A673 (cell line): ENCODE data around the gene KRTAP10-4. TPM values are rescaled to one million over a fixed set of nuclear protein-coding genes. Genes with fewer than 3 reads are reported as not detected.
"Not testable (repeated sequence)": the region's sequence is repeated elsewhere in the genome, so short reads cannot be mapped to it uniquely, and the experiment has no call there.

Experiments
- BruUV-seq: library from RNA; stranded (reverse); fragments of 400-500 nt; replicated peaks from 2 replicates; lab custom pipeline; 2021; lab: Mats Ljungman, UMichigan
- CTCF ChIA-PET: fragments of 300-600 bp; sonication (Branson Sonifier 250); formaldehyde crosslinking; loops from one replicate; lab custom pipeline; 2022; ENCODE audit warnings: antibody characterized with exemption; lab: Charles Lee
- POLR2A ChIA-PET: fragments of 300-600 bp; sonication (Branson Sonifier 250); formaldehyde crosslinking; loops from one replicate; lab custom pipeline; 2022; ENCODE audit warnings: antibody characterized with exemption; ENCODE audit not compliant: low non-redundant PET; lab: Charles Lee
- DNase-seq: peaks from one replicate; pipeline ENCODE4 v3.0.0-alpha.2; 2015; ENCODE audit warnings: low spot score
- H3K27ac ChIP-seq: fragments of 200-600 bp; sonication (generic); 2 replicates; pipeline ENCODE4 v1.5.1; 2016; ENCODE audit warnings: mixed run types, low read depth, mild to moderate bottlenecking, mixed read lengths, antibody characterized with exemption, low read length; ENCODE audit not compliant: poor library complexity, severe bottlenecking
- H3K27me3 ChIP-seq: fragments of 200-600 bp; sonication (generic); replicated peaks from 2 replicates; pipeline ENCODE4 v1.6.1; 2017; ENCODE audit warnings: mixed run types, low read depth, mild to moderate bottlenecking, mixed read lengths, antibody characterized with exemption, low read length; ENCODE audit not compliant: insufficient read depth, poor library complexity
- H3K36me3 ChIP-seq: fragments of 200-600 bp; sonication (generic); 2 replicates; pipeline ENCODE4 v1.6.1; 2016; ENCODE audit warnings: mixed run types, mild to moderate bottlenecking, mixed read lengths, antibody characterized with exemption, low read length; ENCODE audit not compliant: insufficient read depth, poor library complexity, severe bottlenecking
- H3K4me1 ChIP-seq: fragments of 200-600 bp; sonication (generic); 2 replicates; pipeline ENCODE4 v1.6.1; 2017; ENCODE audit warnings: mixed run types, mild to moderate bottlenecking, mixed read lengths, antibody characterized with exemption, low read length; ENCODE audit not compliant: insufficient read depth, poor library complexity, severe bottlenecking
- H3K4me3 ChIP-seq: fragments of 200-600 bp; sonication (generic); 2 replicates; pipeline ENCODE4 v1.5.1; 2016; ENCODE audit warnings: low read depth, mixed run types, mild to moderate bottlenecking, mixed read lengths, low read length; ENCODE audit not compliant: poor library complexity, severe bottlenecking
- H3K9me3 ChIP-seq: fragments of 200-600 bp; sonication (generic); 2 replicates; pipeline ENCODE4 v1.6.1; 2016; ENCODE audit warnings: mixed run types, low read depth, mild to moderate bottlenecking, mixed read lengths, antibody characterized with exemption, low read length; ENCODE audit not compliant: poor library complexity, severe bottlenecking
- CTCF ChIP-seq: fragments of 300-800, 200-600 bp; sonication (generic); conservative IDR thresholded peaks from 2 replicates; pipeline ENCODE4 v1.5.1; 2017; ENCODE audit warnings: low read depth, mild to moderate bottlenecking, antibody characterized with exemption, low read length, moderate library complexity, mixed read lengths
- EZH2 ChIP-seq: fragments of 200-600 bp; sonication (generic); IDR thresholded peaks from 2 replicates; pipeline ENCODE4 v1.6.1; 2017; ENCODE audit warnings: borderline replicate concordance, low read depth, mild to moderate bottlenecking, mixed read lengths, antibody characterized with exemption, low read length; ENCODE audit not compliant: poor library complexity, severe bottlenecking
- intact Hi-C: fragments of 100-400 bp; cut with micrococcal nuclease; formaldehyde crosslinking; loops from one replicate; pipeline ENCODE4 v1.10.0; 2022; ENCODE audit not compliant: unreplicated experiment
- total RNA-seq: library from RNA; stranded (reverse); gene quantifications from 2 replicates; pipeline ENCODE4 v1.2.3, GENCODE V29; 2021

The KRTAP10-4 gene
- total RNA-seq, 1 experiment from 2014 or later, result not detected

DNA sequence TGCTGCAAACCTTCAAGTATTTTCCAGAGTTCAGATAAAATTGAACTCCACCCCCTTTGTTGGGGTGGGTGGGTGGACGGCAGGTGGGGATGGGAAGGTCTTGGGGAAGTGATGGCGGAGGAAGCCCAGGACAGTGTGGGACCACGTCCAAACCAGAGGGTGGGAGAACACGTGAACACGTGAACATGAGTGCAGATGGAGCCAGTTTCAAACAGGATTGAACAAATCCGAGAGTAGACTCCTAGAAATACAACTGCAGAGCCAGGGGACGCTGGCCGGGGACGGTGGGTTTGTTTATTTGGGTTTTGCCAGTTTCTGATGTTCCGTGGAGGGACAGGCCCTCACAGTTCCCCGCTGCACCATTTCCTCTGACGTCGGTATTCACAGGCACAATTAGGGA, 25.1 kb upstream of the KRTAP10-4 start:
- no TSS peak for BruUV-seq
- no peak overlapping the region for H3K27ac ChIP-seq
- CTCF ChIA-PET, result no interaction called here
- no peaks in the 10 kb centered on the region for H3K4me1 ChIP-seq
- intact Hi-C loops, result loop anchor here (10.0 kb wide), 1 partner anchor 56 kb away; the partner anchor contains the start of gene KRTAP10-7
- peaks cover 4% of the 10 kb centered on the region for H3K9me3 ChIP-seq
- no peak for DNase-seq
- POLR2A ChIA-PET, result no interaction called here
- no peak for TF ChIP-seq CTCF
- no peak for TF ChIP-seq EZH2
- no peaks in the 10 kb centered on the region for H3K36me3 ChIP-seq
- no peaks in the 10 kb centered on the region for H3K27me3 ChIP-seq
- no peak overlapping the region for H3K4me3 ChIP-seq

GRCh38 chr21:44548922-44549321, 24.6 kb upstream of the KRTAP10-4 start:
- TF ChIP-seq EZH2, result no peak
- no peak for TF ChIP-seq CTCF
- ChIA-PET POLR2A (no interaction called here), CTCF (no interaction called here)
- intact Hi-C loops, result loop anchor here (10.0 kb wide), 1 partner anchor 56 kb away; the partner anchor contains the start of gene KRTAP10-7
- BruUV-seq, result no TSS peak
- Histone ChIP-seq H3K9me3 (no peaks in the 10 kb centered on the region), H3K27ac (no peak overlapping the region), H3K4me3 (no peak overlapping the region), H3K27me3 (no peaks in the 10 kb centered on the region), H3K36me3 (no peaks in the 10 kb centered on the region), H3K4me1 (no peaks in the 10 kb centered on the region)
- no peak for DNase-seq

- no peak for DNase-seq
- intact Hi-C loops, result loop anchor here (10.0 kb wide), 1 partner anchor 55 kb away; the partner anchor contains the start of gene KRTAP10-7
- no peak overlapping the region for H3K4me3 ChIP-seq
- BruUV-seq, result no TSS peak
- ChIA-PET CTCF (no interaction called here), POLR2A (no interaction called here)
- H3K9me3 ChIP-seq, result no peaks in the 10 kb centered on the region
- TF ChIP-seq EZH2 (no peak), CTCF (no peak)
- H3K27ac ChIP-seq, result no peak overlapping the region
- no peaks in the 10 kb centered on the region for H3K36me3 ChIP-seq
- H3K27me3 ChIP-seq, result no peaks in the 10 kb centered on the region
- no peaks in the 10 kb centered on the region for H3K4me1 ChIP-seq
These were observed 23.9 kb upstream of the KRTAP10-4 start for GRCh38 chr21:44549525-44550211.

GRCh38 chr21:44550285-44550684, 23.2 kb upstream of the KRTAP10-4 start:
- H3K4me1 ChIP-seq, H3K27me3 ChIP-seq, CTCF ChIA-PET, DNase-seq, intact Hi-C loops, POLR2A ChIA-PET, H3K36me3 ChIP-seq, BruUV-seq, H3K9me3 ChIP-seq, H3K27ac ChIP-seq, H3K4me3 ChIP-seq: not testable (repeated sequence)
